M059J (cell line): ENCODE data around the gene GAGE12F. TPM values are rescaled to one million over a fixed set of nuclear protein-coding genes. Genes with fewer than 3 reads are reported as not detected.
"Not testable (repeated sequence)": the region's sequence is repeated elsewhere in the genome, so short reads cannot be mapped to it uniquely, and the experiment has no call there.

Experiments used
- DNase-seq: peaks from one replicate; pipeline ENCODE4 v3.0.0-alpha.2; 2012; ENCODE audit warnings: low read depth
- total RNA-seq: library from RNA; depleted of rRNA; stranded (reverse); fragments of >200 nt; shearing (Covaris generic); gene quantifications from 2 replicates; pipeline ENCODE4 v1.2.3, GENCODE V29; 2014; rRNA removed

GAGE12F gene
- total RNA-seq = not detected in 2 replicates

- not testable (repeated sequence) for DNase-seq
Observed at GRCh38 chrX:49560542-49560941, at the start of gene GAGE12F. GAGE12F (plus strand) TSS chrX:49560842; CDS start chrX:49561997, 1,155 bp downstream.

DNA sequence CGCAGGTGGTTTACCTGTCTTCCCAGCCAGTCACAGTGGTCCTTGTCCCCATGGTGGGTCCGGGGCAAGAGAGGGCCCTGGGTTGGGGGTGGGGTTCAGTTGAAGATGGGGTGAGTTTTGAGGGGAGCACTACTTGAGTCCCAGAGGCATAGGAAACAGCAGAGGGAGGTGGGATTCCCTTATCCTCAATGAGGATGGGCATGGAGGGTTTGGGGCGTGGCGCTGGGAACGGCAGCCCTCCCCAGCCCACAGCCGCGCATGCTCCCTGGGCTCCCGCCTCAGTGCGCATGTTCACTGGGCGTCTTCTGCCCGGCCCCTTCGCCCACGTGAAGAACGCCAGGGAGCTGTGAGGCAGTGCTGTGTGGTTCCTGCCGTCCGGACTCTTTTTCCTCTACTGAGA is 28.8 kb upstream of the GAGE12F start, which contains the start of gene GAGE12C:
GAGE12C (plus strand) TSS at position 301 of the 400 bp plus-strand sequence. CDS start 1,155 bp downstream, outside the sequence.
- DNase-seq = not testable (repeated sequence)

GRCh38 chrX:49541433-49541832 is 19.2 kb upstream of the GAGE12F start, which contains the start of gene GAGE12D:
GAGE12D (plus strand) TSS chrX:49541733; CDS start chrX:49542888, 1,155 bp downstream.
- not testable (repeated sequence) for DNase-seq

GRCh38 chrX:49550989-49551388 is 9.7 kb upstream of the GAGE12F start, which contains the start of gene GAGE12E:
GAGE12E (plus strand) TSS chrX:49551289; CDS start chrX:49552444, 1,155 bp downstream.
- DNase-seq = not testable (repeated sequence)

- DNase-seq = not testable (repeated sequence)
Observed at GRCh38 chrX:49568728-49569127, 8.1 kb downstream of the GAGE12F start.

DNA sequence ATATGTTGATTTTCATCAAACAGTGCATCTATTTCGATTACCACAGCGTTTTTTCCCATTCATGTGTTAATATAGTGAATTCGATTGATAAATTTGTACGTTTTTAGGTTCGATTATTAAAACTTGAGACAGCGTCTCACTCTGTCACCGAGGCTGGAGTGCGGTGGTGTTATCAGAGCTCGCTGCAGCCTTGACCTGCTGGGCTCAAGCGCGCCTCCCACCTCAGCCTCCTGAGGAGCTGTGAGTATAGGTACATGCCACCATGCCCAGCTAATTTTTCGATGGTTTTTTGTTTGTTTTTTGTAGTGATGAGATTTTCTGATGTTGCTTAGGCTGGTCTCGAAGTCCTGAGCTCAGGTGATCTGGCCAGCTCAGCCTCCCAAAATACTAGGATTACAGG is 8.5 kb downstream of the GAGE12F start:
- DNase-seq = not testable (repeated sequence)

DNA sequence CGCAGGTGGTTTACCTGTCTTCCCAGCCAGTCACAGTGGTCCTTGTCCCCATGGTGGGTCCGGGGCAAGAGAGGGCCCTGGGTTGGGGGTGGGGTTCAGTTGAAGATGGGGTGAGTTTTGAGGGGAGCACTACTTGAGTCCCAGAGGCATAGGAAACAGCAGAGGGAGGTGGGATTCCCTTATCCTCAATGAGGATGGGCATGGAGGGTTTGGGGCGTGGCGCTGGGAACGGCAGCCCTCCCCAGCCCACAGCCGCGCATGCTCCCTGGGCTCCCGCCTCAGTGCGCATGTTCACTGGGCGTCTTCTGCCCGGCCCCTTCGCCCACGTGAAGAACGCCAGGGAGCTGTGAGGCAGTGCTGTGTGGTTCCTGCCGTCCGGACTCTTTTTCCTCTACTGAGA is 9.5 kb downstream of the GAGE12F start, which contains the start of gene GAGE12G:
GAGE12G (plus strand) TSS at position 301 of the 400 bp plus-strand sequence. CDS start 1,155 bp downstream, outside the sequence.
- DNase-seq = not testable (repeated sequence)

- not testable (repeated sequence) for DNase-seq
Observed at GRCh38 chrX:49579649-49580048, 19.0 kb downstream of the GAGE12F start, which contains the start of gene GAGE12H. GAGE12H (plus strand) TSS chrX:49579949; CDS start chrX:49581104, 1,155 bp downstream.

- DNase-seq = not testable (repeated sequence)
Observed at GRCh38 chrX:49589196-49589595, 28.6 kb downstream of the GAGE12F start, which contains the start of gene GAGE2A. GAGE2A (plus strand) TSS chrX:49589496; CDS start chrX:49590651, 1,155 bp downstream.

- DNase-seq = not testable (repeated sequence)
Observed at GRCh38 chrX:49589769-49590478, 29.3 kb downstream of the GAGE12F start.

GRCh38 chrX:49590488-49590887 is 29.8 kb downstream of the GAGE12F start:
- not testable (repeated sequence) for DNase-seq

- DNase-seq = not testable (repeated sequence)
Observed at GRCh38 chrX:49598720-49599119, 38.1 kb downstream of the GAGE12F start, which contains the start of gene GAGE1. GAGE1 (plus strand) TSS chrX:49599020; CDS start chrX:49600175, 1,155 bp downstream.

GRCh38 chrX:49610718-49611310 is 50.2 kb downstream of the GAGE12F start:
- DNase-seq = no peak

Other genes with a start within 250 kb of the GAGE12F start
- gene GAGE12J, start 238.8 kb upstream of the GAGE12F start, total RNA-seq = not detected in 2 replicates
- gene GAGE13, start 229.3 kb upstream of the GAGE12F start, total RNA-seq = not detected in 2 replicates
- not detected in 2 replicates for gene GAGE12C, start 28.7 kb upstream of the GAGE12F start, total RNA-seq
- not detected in 2 replicates for gene GAGE12D, start 19.1 kb upstream of the GAGE12F start, total RNA-seq
- gene GAGE12E, start 9.6 kb upstream of the GAGE12F start, total RNA-seq = not detected in 2 replicates
- gene GAGE12G, start 9.6 kb downstream of the GAGE12F start, total RNA-seq = not detected in 2 replicates
- not detected in 2 replicates for gene GAGE12H, start 19.1 kb downstream of the GAGE12F start, total RNA-seq
- not detected in 2 replicates for gene GAGE2A, start 28.7 kb downstream of the GAGE12F start, total RNA-seq
- gene GAGE1, start 38.2 kb downstream of the GAGE12F start, total RNA-seq = not detected in 2 replicates
- 1.1 and 1.6 TPM in 2 replicates for gene PAGE1, start 135.1 kb downstream of the GAGE12F start, total RNA-seq